ENCODE data around the gene BFSP2.
"Not testable (repeated sequence)": the region's sequence is repeated elsewhere in the genome, so short reads cannot be mapped to it uniquely, and the experiment has no call there.

BFSP2 gene

GRCh38 chr3:133505813-133506212 lies 106.0 kb downstream of the BFSP2 start:
- TF ChIP-seq CTCF (IDR thresholded peaks at IDR 0.05; ENCODE audit: low read depth, low read length): no peak
- no peak for DNase-seq (ENCODE audit: extremely low read depth, low read depth)

- no peak for DNase-seq (ENCODE audit: extremely low read depth, low read depth)
- no peak for TF ChIP-seq CTCF (IDR thresholded peaks at IDR 0.05; ENCODE audit: low read depth, low read length)
Observed at GRCh38 chr3:133506215-133506901, 106.5 kb downstream of the BFSP2 start.

- no peak for DNase-seq (ENCODE audit: extremely low read depth, low read depth)
Observed at GRCh38 chr3:133509488-133509887, 109.6 kb downstream of the BFSP2 start.

GRCh38 chr3:133512416-133513089 lies 112.7 kb downstream of the BFSP2 start:
- no peak for DNase-seq (ENCODE audit: extremely low read depth, low read depth)

More at GRCh38 chr3:133509488-133509887, 109.6 kb downstream of the BFSP2 start:
- TF ChIP-seq CTCF (IDR thresholded peaks at IDR 0.05; ENCODE audit: low read depth, low read length): no peak

GRCh38 chr3:133514418-133514817 lies 114.6 kb downstream of the BFSP2 start:
- no peak for TF ChIP-seq CTCF (IDR thresholded peaks at IDR 0.05; ENCODE audit: low read depth, low read length)
- DNase-seq (ENCODE audit: extremely low read depth, low read depth): no peak

More at GRCh38 chr3:133512416-133513089, 112.7 kb downstream of the BFSP2 start:
- no peak for TF ChIP-seq CTCF (IDR thresholded peaks at IDR 0.05; ENCODE audit: low read depth, low read length)

- DNase-seq (ENCODE audit: extremely low read depth, low read depth): no peak
- TF ChIP-seq CTCF (IDR thresholded peaks at IDR 0.05; ENCODE audit: low read depth, low read length): no peak
Observed at GRCh38 chr3:133515127-133515526, 115.3 kb downstream of the BFSP2 start.

GRCh38 chr3:133520286-133520685 lies 120.4 kb downstream of the BFSP2 start:
- no peak for DNase-seq (ENCODE audit: extremely low read depth, low read depth)
- no peak for TF ChIP-seq CTCF (IDR thresholded peaks at IDR 0.05; ENCODE audit: low read depth, low read length)

- not testable (repeated sequence) for DNase-seq (ENCODE audit: extremely low read depth, low read depth)
Observed at GRCh38 chr3:133520938-133521337, 121.1 kb downstream of the BFSP2 start.

Data from AG09319 (cell line).